WERI-Rb-1 (cell line): Measurements from ENCODE around the gene CD28.

Experiments
- DNase-seq: peaks from one replicate; pipeline ENCODE4 v3.0.0-alpha.2; 2020
- H3K27ac ChIP-seq: fragments of 250-450 bp; sonication (Bioruptor Pico); 2 replicates; pipeline ENCODE4 v1.5.1; 2020; ENCODE audit warnings: mild to moderate bottlenecking, moderate library complexity
- H3K27me3 ChIP-seq: fragments of 250-450 bp; sonication (Bioruptor Pico); 2 replicates; pipeline ENCODE4 v1.5.1; 2021; ENCODE audit warnings: mild to moderate bottlenecking, low read depth, moderate library complexity; ENCODE audit not compliant: insufficient read depth, severe bottlenecking
- H3K36me3 ChIP-seq: fragments of 250-450 bp; sonication (Bioruptor Pico); 2 replicates; pipeline ENCODE4 v1.5.1; 2020; ENCODE audit warnings: mild to moderate bottlenecking, moderate library complexity
- H3K4me3 ChIP-seq: 2 replicates; pipeline ENCODE4 v1.5.1; 2011; ENCODE audit warnings: low read depth, mild to moderate bottlenecking, control low read depth, low read length
- H3K9me3 ChIP-seq: fragments of 250-450 bp; sonication (Bioruptor Pico); 2 replicates; pipeline ENCODE4 v1.5.1; 2021; ENCODE audit warnings: mild to moderate bottlenecking, moderate library complexity; ENCODE audit not compliant: severe bottlenecking
- TF ChIP-seq, protein P1 (sequence below): IDR thresholded peaks from 2 replicates; pipeline ENCODE4 v1.5.1; 2011; ENCODE audit warnings: low read depth, mild to moderate bottlenecking, control low read depth, inconsistent platforms, low read length

The CD28 gene

DNA sequence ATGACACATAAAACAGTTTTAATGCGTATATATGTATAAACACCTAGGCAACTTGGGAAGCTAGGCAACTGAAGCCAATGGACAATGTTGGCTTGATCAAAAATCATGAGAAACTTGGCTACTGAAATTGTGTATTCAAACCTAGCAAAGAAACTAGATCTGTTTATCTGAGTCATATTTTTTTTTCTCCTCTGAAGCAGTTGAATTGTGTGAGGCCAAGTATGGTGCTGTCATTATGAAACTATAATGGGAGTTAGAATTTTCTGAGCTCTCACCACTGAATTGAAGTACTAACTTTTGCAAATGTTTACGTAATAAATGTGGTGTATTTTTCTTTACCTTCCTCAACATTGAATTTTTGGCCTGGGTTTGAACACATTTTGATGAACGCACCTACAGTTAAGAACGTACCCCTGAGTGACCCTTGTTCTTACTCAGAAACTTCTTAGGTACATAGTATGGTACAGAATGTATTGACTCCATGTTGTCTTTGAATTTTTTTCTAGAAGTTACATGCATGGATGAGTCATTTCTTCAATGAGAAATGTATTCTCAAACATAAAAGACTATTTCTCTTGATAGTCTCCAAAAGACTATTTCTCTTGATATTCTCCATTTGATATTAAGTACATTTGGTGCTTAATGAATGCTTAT lies 23.8 kb downstream of the CD28 start:
- no peak overlapping the region for H3K4me3 ChIP-seq
- H3K27me3 ChIP-seq: no peaks in the 10 kb centered on the region
- H3K27ac ChIP-seq: no peak overlapping the region
- TF ChIP-seq, protein P1, sequence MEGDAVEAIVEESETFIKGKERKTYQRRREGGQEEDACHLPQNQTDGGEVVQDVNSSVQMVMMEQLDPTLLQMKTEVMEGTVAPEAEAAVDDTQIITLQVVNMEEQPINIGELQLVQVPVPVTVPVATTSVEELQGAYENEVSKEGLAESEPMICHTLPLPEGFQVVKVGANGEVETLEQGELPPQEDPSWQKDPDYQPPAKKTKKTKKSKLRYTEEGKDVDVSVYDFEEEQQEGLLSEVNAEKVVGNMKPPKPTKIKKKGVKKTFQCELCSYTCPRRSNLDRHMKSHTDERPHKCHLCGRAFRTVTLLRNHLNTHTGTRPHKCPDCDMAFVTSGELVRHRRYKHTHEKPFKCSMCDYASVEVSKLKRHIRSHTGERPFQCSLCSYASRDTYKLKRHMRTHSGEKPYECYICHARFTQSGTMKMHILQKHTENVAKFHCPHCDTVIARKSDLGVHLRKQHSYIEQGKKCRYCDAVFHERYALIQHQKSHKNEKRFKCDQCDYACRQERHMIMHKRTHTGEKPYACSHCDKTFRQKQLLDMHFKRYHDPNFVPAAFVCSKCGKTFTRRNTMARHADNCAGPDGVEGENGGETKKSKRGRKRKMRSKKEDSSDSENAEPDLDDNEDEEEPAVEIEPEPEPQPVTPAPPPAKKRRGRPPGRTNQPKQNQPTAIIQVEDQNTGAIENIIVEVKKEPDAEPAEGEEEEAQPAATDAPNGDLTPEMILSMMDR: no peak
- no peak for DNase-seq
- H3K36me3 ChIP-seq: no peaks in the 10 kb centered on the region
- no peaks in the 10 kb centered on the region for H3K9me3 ChIP-seq

DNA sequence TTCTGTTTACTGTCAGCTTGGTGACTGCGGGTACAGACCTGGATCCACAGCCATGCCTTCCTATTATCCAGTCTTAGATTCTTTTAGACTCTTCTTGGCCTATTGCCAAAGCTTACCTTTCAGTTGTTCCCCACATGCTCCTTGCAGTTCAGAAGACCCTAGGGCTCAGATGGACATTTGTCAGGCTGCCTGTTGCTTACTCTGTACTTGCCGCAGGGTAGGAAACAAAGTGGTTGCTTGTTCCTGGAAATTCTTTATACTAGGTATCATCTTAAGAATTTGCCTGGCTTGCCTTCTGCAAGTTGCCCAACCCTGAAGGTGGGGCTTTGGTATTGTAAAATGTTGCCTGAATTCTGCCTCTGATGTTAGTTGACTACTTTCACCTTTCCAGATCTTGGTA lies 24.4 kb downstream of the CD28 start:
- H3K4me3 ChIP-seq: no peak overlapping the region
- DNase-seq: no peak
- no peaks in the 10 kb centered on the region for H3K36me3 ChIP-seq
- no peaks in the 10 kb centered on the region for H3K9me3 ChIP-seq
- H3K27me3 ChIP-seq: no peaks in the 10 kb centered on the region
- TF ChIP-seq, protein P1: no peak
- H3K27ac ChIP-seq: no peak overlapping the region

GRCh38 chr2:203732092-203732952 lies 25.9 kb downstream of the CD28 start:
- Histone ChIP-seq H3K36me3 (no peaks in the 10 kb centered on the region), H3K27ac (no peak overlapping the region), H3K4me3 (no peak overlapping the region), H3K27me3 (no peaks in the 10 kb centered on the region), H3K9me3 (no peaks in the 10 kb centered on the region)
- TF ChIP-seq, protein P1: no peak
- no peak for DNase-seq

DNA sequence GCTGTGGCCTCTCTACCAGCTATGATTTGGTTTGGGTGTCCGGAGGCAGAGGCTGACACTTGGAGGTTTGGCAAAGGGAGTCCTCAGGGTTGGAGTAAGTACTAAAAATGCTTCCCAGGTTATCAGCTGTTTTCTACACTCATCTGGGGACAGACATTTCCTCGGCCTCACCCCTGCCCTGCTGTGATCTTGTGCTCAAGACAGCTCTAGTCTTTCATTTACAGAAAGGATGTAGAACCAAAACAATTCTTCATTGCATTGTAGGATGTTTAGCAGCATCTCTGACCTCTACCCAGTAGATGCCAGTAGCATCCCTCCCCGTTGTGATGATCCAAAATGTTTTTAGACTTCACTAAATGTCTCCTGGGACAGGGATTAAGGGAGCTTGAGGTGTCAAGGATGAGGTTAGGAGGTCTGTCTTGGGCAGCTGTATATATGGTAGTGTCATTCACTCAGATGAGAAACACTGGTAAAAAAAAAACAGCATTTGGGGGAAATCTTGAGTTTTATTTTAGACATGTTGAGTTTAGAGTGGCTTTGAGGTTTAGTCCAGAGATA lies 26.6 kb downstream of the CD28 start:
- Histone ChIP-seq H3K36me3 (no peaks in the 10 kb centered on the region), H3K27me3 (no peaks in the 10 kb centered on the region), H3K9me3 (no peaks in the 10 kb centered on the region)

DNA sequence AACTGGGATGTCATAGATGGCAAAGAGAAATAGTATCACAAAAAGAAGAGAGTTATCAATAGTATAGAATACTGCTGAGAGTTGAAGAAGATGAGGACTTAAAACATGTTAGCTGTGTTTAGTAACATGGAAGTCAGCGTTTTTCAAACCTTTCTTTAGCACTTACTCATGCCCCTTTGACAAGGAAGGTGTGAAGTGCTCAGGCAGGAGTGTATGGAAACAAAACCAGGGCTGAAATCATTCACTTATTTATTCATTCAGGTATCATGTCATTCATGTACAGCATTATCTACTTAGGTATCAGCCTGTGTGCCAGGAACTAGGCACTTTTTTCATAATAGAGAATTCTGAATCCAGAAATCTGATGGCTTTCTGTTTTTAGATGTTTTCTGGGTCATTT lies 27.2 kb downstream of the CD28 start:
- Histone ChIP-seq H3K4me3 (no peak overlapping the region), H3K27me3 (no peaks in the 10 kb centered on the region), H3K36me3 (no peaks in the 10 kb centered on the region), H3K9me3 (no peaks in the 10 kb centered on the region), H3K27ac (no peak overlapping the region)
- DNase-seq: no peak
- TF ChIP-seq, protein P1: no peak

More for the DNA sequence above, 26.6 kb downstream of the CD28 start:
- no peak for DNase-seq
- Histone ChIP-seq H3K4me3 (no peak overlapping the region), H3K27ac (no peak overlapping the region)
- TF ChIP-seq, protein P1: no peak
